ENCODE data around the gene SRRM4.

SRRM4 gene

GRCh38 chr12:119171291-119171690 is 189.9 kb downstream of the SRRM4 start:
- no peak for DNase-seq (ENCODE audit: low spot score)

- no peak for DNase-seq (ENCODE audit: low spot score)
Measured at GRCh38 chr12:119171691-119172425, 190.5 kb downstream of the SRRM4 start.

- no peak for DNase-seq (ENCODE audit: low spot score)
Measured at GRCh38 chr12:119175081-119175480, 193.7 kb downstream of the SRRM4 start.

- no peak for DNase-seq (ENCODE audit: low spot score)
Measured at GRCh38 chr12:119176267-119177055, 195.1 kb downstream of the SRRM4 start.

- no peak for DNase-seq (ENCODE audit: low spot score)
Measured at GRCh38 chr12:119177056-119177325, 195.7 kb downstream of the SRRM4 start.

GRCh38 chr12:119177724-119178380 is 196.5 kb downstream of the SRRM4 start:
- DNase-seq (ENCODE audit: low spot score), result no peak

GRCh38 chr12:119178544-119179334 is 197.4 kb downstream of the SRRM4 start, which contains the start of gene HSPB8:
Gene HSPB8 (plus strand): TSS chr12:119178931. CDS start chr12:119179313, 382 bp downstream.
- no peak for DNase-seq (ENCODE audit: low spot score)

GRCh38 chr12:119179335-119180021 is 198.1 kb downstream of the SRRM4 start:
- DNase-seq (ENCODE audit: low spot score), result no peak

- DNase-seq (ENCODE audit: low spot score), result no peak
Measured at GRCh38 chr12:119180380-119181040, 199.2 kb downstream of the SRRM4 start.

GRCh38 chr12:119181202-119181601 is 199.9 kb downstream of the SRRM4 start:
- no peak for DNase-seq (ENCODE audit: low spot score)

- no peak for DNase-seq (ENCODE audit: low spot score)
Measured at GRCh38 chr12:119181944-119182343, 200.6 kb downstream of the SRRM4 start.

GRCh38 chr12:119182701-119183493 is 201.6 kb downstream of the SRRM4 start:
- no peak for DNase-seq (ENCODE audit: low spot score)

- DNase-seq (ENCODE audit: low spot score), result no peak
Measured at GRCh38 chr12:119183942-119184695, 202.8 kb downstream of the SRRM4 start.

GRCh38 chr12:119195256-119195655 is 213.9 kb downstream of the SRRM4 start:
- DNase-seq (ENCODE audit: low spot score), result no peak

- no peak for DNase-seq (ENCODE audit: low spot score)
Measured at GRCh38 chr12:119198440-119198839, 217.1 kb downstream of the SRRM4 start.

- no peak for DNase-seq (ENCODE audit: low spot score)
Measured at GRCh38 chr12:119200601-119201000, 219.3 kb downstream of the SRRM4 start.

GRCh38 chr12:119201789-119202543 is 220.6 kb downstream of the SRRM4 start:
- DNase-seq (ENCODE audit: low spot score), result no peak

- DNase-seq (ENCODE audit: low spot score), result no peak
Measured at GRCh38 chr12:119202544-119202943, 221.2 kb downstream of the SRRM4 start.

- no peak for DNase-seq (ENCODE audit: low spot score)
Measured at GRCh38 chr12:119204131-119204530, 222.8 kb downstream of the SRRM4 start.
